A673 (cell line): ENCODE measurements around the gene CUBN. TPM values are rescaled to one million over a fixed set of nuclear protein-coding genes. Genes with fewer than 3 reads are reported as not detected.

Experiments
- BruUV-seq: library from RNA; stranded (reverse); fragments of 400-500 nt; replicated peaks from 2 replicates; lab custom pipeline; 2021; lab: Mats Ljungman, UMichigan
- CTCF ChIA-PET: fragments of 300-600 bp; sonication (Branson Sonifier 250); formaldehyde crosslinking; loops from one replicate; lab custom pipeline; 2022; ENCODE audit warnings: antibody characterized with exemption; lab: Charles Lee
- POLR2A ChIA-PET: fragments of 300-600 bp; sonication (Branson Sonifier 250); formaldehyde crosslinking; loops from one replicate; lab custom pipeline; 2022; ENCODE audit warnings: antibody characterized with exemption; ENCODE audit not compliant: low non-redundant PET; lab: Charles Lee
- DNase-seq: peaks from one replicate; pipeline ENCODE4 v3.0.0-alpha.2; 2015; ENCODE audit warnings: low spot score
- H3K27ac ChIP-seq: fragments of 200-600 bp; sonication (generic); 2 replicates; pipeline ENCODE4 v1.5.1; 2016; ENCODE audit warnings: mixed run types, low read depth, mild to moderate bottlenecking, mixed read lengths, antibody characterized with exemption, low read length; ENCODE audit not compliant: poor library complexity, severe bottlenecking
- H3K27me3 ChIP-seq: fragments of 200-600 bp; sonication (generic); replicated peaks from 2 replicates; pipeline ENCODE4 v1.6.1; 2017; ENCODE audit warnings: mixed run types, low read depth, mild to moderate bottlenecking, mixed read lengths, antibody characterized with exemption, low read length; ENCODE audit not compliant: insufficient read depth, poor library complexity
- H3K36me3 ChIP-seq: fragments of 200-600 bp; sonication (generic); 2 replicates; pipeline ENCODE4 v1.6.1; 2016; ENCODE audit warnings: mixed run types, mild to moderate bottlenecking, mixed read lengths, antibody characterized with exemption, low read length; ENCODE audit not compliant: insufficient read depth, poor library complexity, severe bottlenecking
- H3K4me1 ChIP-seq: fragments of 200-600 bp; sonication (generic); 2 replicates; pipeline ENCODE4 v1.6.1; 2017; ENCODE audit warnings: mixed run types, mild to moderate bottlenecking, mixed read lengths, antibody characterized with exemption, low read length; ENCODE audit not compliant: insufficient read depth, poor library complexity, severe bottlenecking
- H3K4me3 ChIP-seq: fragments of 200-600 bp; sonication (generic); 2 replicates; pipeline ENCODE4 v1.5.1; 2016; ENCODE audit warnings: low read depth, mixed run types, mild to moderate bottlenecking, mixed read lengths, low read length; ENCODE audit not compliant: poor library complexity, severe bottlenecking
- H3K9me3 ChIP-seq: fragments of 200-600 bp; sonication (generic); 2 replicates; pipeline ENCODE4 v1.6.1; 2016; ENCODE audit warnings: mixed run types, low read depth, mild to moderate bottlenecking, mixed read lengths, antibody characterized with exemption, low read length; ENCODE audit not compliant: poor library complexity, severe bottlenecking
- EZH2 ChIP-seq: fragments of 200-600 bp; sonication (generic); IDR thresholded peaks from 2 replicates; pipeline ENCODE4 v1.6.1; 2017; ENCODE audit warnings: borderline replicate concordance, low read depth, mild to moderate bottlenecking, mixed read lengths, antibody characterized with exemption, low read length; ENCODE audit not compliant: poor library complexity, severe bottlenecking
- intact Hi-C: fragments of 100-400 bp; cut with micrococcal nuclease; formaldehyde crosslinking; loops from one replicate; pipeline ENCODE4 v1.10.0; 2022; ENCODE audit not compliant: unreplicated experiment
- total RNA-seq: library from RNA; stranded (reverse); gene quantifications from 2 replicates; pipeline ENCODE4 v1.2.3, GENCODE V29; 2021
- TF ChIP-seq, protein P1 (sequence below): fragments of 300-800, 200-600 bp; sonication (generic); conservative IDR thresholded peaks from 2 replicates; pipeline ENCODE4 v1.5.1; 2017; ENCODE audit warnings: low read depth, mild to moderate bottlenecking, antibody characterized with exemption, low read length, moderate library complexity, mixed read lengths

CUBN gene
- total RNA-seq, 1 experiment from 2014 or later = 3.4 TPM

DNA sequence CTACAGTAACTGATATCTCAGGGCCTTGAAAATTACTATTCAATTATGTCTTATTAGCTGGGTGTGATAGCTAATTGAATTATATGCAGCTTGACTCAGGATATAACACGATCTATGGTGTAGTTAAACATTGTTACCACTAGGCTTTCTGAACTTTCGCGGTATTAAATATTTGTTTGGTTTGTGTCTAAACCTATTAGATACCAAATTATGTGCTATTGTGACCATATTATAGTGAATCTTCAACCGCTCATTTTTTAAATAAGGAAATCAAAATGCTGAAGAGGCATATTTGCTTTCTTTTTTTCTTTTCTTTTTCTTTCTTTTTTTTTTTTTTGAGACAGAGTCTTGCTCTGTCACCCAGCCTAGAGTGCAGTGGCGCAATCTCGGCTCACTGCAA lies 213.1 kb downstream of the CUBN start:
- TF ChIP-seq, protein P1, sequence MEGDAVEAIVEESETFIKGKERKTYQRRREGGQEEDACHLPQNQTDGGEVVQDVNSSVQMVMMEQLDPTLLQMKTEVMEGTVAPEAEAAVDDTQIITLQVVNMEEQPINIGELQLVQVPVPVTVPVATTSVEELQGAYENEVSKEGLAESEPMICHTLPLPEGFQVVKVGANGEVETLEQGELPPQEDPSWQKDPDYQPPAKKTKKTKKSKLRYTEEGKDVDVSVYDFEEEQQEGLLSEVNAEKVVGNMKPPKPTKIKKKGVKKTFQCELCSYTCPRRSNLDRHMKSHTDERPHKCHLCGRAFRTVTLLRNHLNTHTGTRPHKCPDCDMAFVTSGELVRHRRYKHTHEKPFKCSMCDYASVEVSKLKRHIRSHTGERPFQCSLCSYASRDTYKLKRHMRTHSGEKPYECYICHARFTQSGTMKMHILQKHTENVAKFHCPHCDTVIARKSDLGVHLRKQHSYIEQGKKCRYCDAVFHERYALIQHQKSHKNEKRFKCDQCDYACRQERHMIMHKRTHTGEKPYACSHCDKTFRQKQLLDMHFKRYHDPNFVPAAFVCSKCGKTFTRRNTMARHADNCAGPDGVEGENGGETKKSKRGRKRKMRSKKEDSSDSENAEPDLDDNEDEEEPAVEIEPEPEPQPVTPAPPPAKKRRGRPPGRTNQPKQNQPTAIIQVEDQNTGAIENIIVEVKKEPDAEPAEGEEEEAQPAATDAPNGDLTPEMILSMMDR = no peak; the same call in 1 of the 2 replicates
- no peak for TF ChIP-seq EZH2
- ChIA-PET POLR2A (no interaction called here), CTCF (no interaction called here)
- no peak for DNase-seq
- Histone ChIP-seq H3K27ac (no peak overlapping the region), H3K4me1 (peaks cover 11% of the 10 kb centered on the region), H3K4me3 (no peak overlapping the region), H3K36me3 (no peaks in the 10 kb centered on the region), H3K9me3 (peaks cover 3% of the 10 kb centered on the region), H3K27me3 (no peaks in the 10 kb centered on the region)
- no TSS peak for BruUV-seq
- intact Hi-C loops = no loop called here

GRCh38 chr10:16915300-16915699 lies 214.3 kb downstream of the CUBN start:
- no peak overlapping the region for H3K4me3 ChIP-seq
- intact Hi-C loops = no loop called here
- no TSS peak for BruUV-seq
- CTCF ChIA-PET = no interaction called here
- DNase-seq = peak; percentile 19
- no peak overlapping the region for H3K27ac ChIP-seq
- peaks cover 11% of the 10 kb centered on the region for H3K4me1 ChIP-seq
- H3K36me3 ChIP-seq = no peaks in the 10 kb centered on the region
- H3K27me3 ChIP-seq = no peaks in the 10 kb centered on the region
- POLR2A ChIA-PET = no interaction called here
- H3K9me3 ChIP-seq = peaks cover 3% of the 10 kb centered on the region
- TF ChIP-seq, protein P1 = peak; percentile 30; the same call in 1 of the 2 replicates
- no peak for TF ChIP-seq EZH2

- no peaks in the 10 kb centered on the region for H3K36me3 ChIP-seq
- no peak for TF ChIP-seq EZH2
- TF ChIP-seq, protein P1 = no peak
- H3K4me3 ChIP-seq = no peak overlapping the region
- DNase-seq = no peak
- H3K27ac ChIP-seq = no peak overlapping the region
- intact Hi-C loops = no loop called here
- BruUV-seq = no TSS peak
- H3K27me3 ChIP-seq = no peaks in the 10 kb centered on the region
- POLR2A ChIA-PET = no interaction called here
- no peaks in the 10 kb centered on the region for H3K4me1 ChIP-seq
- peaks cover 3% of the 10 kb centered on the region for H3K9me3 ChIP-seq
- CTCF ChIA-PET = no interaction called here
These were observed 216.3 kb downstream of the CUBN start for GRCh38 chr10:16913266-16913665.
